Fibroblast of lung (primary cell): Measurements from ENCODE around the gene ATP5PB.

ENCODE experiments used
- EZH2 ChIP-seq: IDR thresholded peaks from 2 replicates; pipeline ENCODE4 v1.5.1; 2012; ENCODE audit warnings: low read length, control low read depth, mild to moderate bottlenecking; ENCODE audit errors: missing control alignments
- TF ChIP-seq, protein P1 (sequence below), 2 donors: IDR thresholded peaks in 1 of 2; conservative IDR thresholded peaks in 1 of 2; 1 replicate in 1 of 2; 2 replicates in 1 of 2; pipeline ENCODE4 v1.5.1; 2011 to 2012; ENCODE audit warnings: low read length in 2 of 2, control low read depth in 1 of 2, inconsistent platforms in 1 of 2, low read depth in 1 of 2, mild to moderate bottlenecking in 1 of 2

DNA sequence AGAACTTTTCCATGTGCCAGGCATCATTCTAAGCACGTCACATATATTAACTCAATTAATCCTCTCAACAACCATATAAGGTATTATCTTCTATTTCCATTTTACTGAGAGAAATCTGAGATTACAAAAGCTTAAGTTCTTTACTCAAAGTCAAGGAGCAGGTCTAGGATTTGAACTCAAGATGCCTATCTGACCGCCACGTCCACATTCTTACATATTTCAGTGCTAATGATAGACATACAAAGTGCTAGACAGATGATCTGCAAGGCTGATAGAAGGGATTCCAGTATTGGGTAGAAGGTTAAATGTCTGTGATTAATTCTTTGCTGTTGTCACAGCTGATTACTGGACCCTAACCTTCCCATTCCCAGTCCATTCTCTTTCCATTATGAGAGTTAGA lies 4.4 kb downstream of the ATP5PB start:
- TF ChIP-seq EZH2, result no peak
- TF ChIP-seq, protein P1, sequence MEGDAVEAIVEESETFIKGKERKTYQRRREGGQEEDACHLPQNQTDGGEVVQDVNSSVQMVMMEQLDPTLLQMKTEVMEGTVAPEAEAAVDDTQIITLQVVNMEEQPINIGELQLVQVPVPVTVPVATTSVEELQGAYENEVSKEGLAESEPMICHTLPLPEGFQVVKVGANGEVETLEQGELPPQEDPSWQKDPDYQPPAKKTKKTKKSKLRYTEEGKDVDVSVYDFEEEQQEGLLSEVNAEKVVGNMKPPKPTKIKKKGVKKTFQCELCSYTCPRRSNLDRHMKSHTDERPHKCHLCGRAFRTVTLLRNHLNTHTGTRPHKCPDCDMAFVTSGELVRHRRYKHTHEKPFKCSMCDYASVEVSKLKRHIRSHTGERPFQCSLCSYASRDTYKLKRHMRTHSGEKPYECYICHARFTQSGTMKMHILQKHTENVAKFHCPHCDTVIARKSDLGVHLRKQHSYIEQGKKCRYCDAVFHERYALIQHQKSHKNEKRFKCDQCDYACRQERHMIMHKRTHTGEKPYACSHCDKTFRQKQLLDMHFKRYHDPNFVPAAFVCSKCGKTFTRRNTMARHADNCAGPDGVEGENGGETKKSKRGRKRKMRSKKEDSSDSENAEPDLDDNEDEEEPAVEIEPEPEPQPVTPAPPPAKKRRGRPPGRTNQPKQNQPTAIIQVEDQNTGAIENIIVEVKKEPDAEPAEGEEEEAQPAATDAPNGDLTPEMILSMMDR (conservative IDR thresholded peaks at IDR 0.05 in 1 of 2, IDR thresholded peaks at IDR 0.05 in 1 of 2; ENCODE audit: low read depth in 1 of 2, low read length in 2 of 2), result no peak
